Cardiac fibroblast (primary cell): ENCODE results near the gene LHFPL3.

Experiments
- DNase-seq, 2 donors: peaks; one replicate each; pipeline versions ENCODE4 v3.0.0 to v3.0.0-alpha.2; 2010; ENCODE audit warnings: low read depth in 2 of 2
- H3K4me3 ChIP-seq, 2 donors: replicated peaks in 1 of 2; 1 replicate in 1 of 2; 2 replicates in 1 of 2; pipeline ENCODE4 v1.5.1; 2011; ENCODE audit warnings: low read depth in 2 of 2, low read length in 2 of 2, mild to moderate bottlenecking in 2 of 2, moderate library complexity in 1 of 2
- TF ChIP-seq, protein P1 (sequence below): IDR thresholded peaks from one replicate; pipeline ENCODE4 v1.5.1; 2011; ENCODE audit warnings: low read depth, mild to moderate bottlenecking, low read length, inconsistent platforms

The LHFPL3 gene

DNA sequence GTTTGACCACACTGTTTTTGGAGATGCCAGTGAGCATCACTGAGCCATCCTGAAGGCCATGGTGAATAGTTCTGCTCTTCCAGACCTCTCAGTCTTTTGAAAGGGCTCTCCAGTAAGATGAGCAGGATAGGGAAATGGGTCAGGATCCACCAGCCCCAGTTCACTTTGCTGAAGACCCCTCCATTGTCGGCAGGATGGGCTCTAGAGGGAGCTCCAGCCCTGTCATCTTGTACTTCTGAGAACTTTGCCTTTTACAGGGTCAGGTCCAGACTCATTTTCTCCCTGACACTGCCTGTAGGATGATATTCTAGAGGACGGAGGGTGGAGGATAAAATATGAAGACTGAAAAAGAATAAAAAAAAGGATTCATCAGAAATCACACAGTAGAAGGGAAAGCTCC is 13.1 kb downstream of the LHFPL3 start:
- TF ChIP-seq, protein P1, sequence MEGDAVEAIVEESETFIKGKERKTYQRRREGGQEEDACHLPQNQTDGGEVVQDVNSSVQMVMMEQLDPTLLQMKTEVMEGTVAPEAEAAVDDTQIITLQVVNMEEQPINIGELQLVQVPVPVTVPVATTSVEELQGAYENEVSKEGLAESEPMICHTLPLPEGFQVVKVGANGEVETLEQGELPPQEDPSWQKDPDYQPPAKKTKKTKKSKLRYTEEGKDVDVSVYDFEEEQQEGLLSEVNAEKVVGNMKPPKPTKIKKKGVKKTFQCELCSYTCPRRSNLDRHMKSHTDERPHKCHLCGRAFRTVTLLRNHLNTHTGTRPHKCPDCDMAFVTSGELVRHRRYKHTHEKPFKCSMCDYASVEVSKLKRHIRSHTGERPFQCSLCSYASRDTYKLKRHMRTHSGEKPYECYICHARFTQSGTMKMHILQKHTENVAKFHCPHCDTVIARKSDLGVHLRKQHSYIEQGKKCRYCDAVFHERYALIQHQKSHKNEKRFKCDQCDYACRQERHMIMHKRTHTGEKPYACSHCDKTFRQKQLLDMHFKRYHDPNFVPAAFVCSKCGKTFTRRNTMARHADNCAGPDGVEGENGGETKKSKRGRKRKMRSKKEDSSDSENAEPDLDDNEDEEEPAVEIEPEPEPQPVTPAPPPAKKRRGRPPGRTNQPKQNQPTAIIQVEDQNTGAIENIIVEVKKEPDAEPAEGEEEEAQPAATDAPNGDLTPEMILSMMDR, result no peak
- DNase-seq, result no peak
- H3K4me3 ChIP-seq, result no peak overlapping the region

DNA sequence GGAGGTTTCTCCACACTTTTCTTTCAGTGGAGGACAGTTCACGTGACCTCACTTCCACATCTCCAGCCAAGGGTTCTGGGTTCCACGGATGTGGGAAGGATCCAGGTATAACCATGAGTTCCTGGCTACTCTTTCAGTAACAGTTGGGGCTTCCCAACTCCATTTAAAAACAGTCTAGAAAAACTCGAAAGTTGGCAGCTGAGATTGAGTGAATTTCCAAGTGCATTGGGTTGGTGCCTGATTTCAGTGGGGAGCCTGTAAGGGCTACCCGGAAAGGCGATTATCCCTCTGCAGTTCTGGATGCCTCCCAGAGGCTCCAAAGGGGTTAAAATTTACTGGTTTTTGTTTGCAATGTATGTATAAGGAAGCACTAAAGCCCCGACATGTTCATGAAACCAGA is 24.3 kb downstream of the LHFPL3 start:
- TF ChIP-seq, protein P1, result no peak
- no peak overlapping the region for H3K4me3 ChIP-seq
- no peak for DNase-seq

DNA sequence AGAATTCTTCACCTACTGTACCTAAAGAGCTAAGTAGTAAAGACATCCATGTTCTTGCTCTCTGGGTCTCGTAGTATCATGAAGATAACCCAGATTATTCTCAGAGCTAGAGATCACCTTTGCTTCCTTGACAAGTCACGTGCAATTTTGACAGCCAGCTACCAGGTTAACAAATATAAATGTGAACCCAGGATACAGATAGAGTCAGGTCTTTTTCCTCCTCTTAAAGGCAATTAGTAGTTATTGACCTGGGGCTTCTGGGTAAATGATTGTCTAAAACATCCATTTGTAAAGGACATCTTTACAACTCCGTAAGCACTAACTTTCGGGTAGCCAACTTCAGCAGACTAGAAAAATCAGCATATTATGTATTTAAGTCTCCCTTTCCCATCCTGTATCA is 28.8 kb downstream of the LHFPL3 start:
- H3K4me3 ChIP-seq, result no peak overlapping the region
- DNase-seq, result no peak
- TF ChIP-seq, protein P1, result no peak

DNA sequence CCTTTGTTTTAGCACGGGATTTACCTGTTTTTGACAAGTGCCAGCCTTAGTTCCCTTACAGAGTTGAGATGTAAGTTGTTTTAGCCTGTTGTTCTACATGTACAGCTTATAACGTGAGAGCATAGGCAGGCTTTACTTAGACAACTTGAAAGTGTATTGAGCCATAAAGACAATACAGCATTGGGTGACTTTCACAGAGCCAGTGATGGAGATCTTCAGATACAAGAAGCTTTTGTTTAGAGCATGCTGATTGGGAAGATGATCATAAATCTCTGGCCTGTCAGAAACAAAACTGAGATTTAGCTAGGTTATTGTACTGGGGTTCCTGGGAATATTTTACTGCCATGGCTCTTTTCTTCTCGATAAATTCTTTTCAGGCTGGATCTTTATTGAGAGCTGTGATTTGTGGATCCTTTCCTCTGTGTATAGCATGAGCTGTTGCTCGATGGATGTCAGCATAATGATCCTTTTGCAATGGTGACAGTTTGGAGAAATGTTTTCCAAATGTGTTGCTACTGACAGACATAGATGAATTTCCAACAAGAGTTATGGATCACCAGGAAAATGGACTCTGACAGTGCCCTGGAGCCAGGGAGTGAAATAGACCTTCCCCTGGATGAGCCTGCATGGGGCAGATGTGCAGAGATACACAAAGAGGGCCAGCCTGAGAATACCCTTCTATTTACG is 30.2 kb downstream of the LHFPL3 start:
- TF ChIP-seq, protein P1, result no peak

DNA sequence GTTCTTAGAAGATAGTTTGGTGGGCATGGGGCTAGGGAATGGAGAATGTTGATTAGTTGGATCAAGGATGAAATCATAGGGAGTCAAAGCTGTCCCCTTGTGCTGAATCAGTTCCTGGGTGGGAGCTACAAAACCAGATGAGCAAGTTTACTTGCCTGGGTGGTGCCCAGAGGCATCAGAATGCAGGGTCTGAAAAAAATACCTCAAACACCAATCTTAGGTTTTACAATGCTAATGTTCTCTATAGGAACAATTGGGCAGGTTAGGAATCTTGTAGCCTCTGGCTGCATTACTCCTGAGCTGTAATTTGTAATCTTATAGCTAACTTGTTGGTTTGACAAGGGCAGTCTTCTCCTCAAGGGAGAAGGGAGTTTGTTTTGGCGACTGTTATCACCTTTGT is 34.4 kb downstream of the LHFPL3 start:
- TF ChIP-seq, protein P1, result no peak
- no peak for DNase-seq
- no peak overlapping the region for H3K4me3 ChIP-seq

More for the DNA sequence above, 30.2 kb downstream of the LHFPL3 start:
- DNase-seq, result no peak
- no peak overlapping the region for H3K4me3 ChIP-seq

DNA sequence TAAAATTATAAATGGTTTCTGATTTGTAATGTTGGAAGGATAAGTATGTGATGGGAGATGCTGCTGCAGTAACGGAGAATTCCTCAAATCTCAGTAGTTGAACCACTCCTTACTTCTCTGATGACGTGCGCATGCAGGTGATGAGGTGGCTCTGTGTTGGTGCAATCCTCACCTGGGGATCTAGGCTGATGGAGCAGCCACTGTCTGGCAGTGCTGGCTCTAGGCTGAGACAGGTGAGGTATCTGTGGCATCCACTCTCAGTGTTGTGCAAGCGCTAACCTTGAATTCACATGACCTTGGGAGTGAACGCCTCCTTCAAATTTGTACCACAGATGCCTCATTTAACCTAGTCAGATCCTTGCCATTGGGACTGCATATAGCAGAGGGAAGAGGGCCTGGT is 35.0 kb downstream of the LHFPL3 start:
- TF ChIP-seq, protein P1, result no peak
- H3K4me3 ChIP-seq, result no peak overlapping the region
- DNase-seq, result no peak

DNA sequence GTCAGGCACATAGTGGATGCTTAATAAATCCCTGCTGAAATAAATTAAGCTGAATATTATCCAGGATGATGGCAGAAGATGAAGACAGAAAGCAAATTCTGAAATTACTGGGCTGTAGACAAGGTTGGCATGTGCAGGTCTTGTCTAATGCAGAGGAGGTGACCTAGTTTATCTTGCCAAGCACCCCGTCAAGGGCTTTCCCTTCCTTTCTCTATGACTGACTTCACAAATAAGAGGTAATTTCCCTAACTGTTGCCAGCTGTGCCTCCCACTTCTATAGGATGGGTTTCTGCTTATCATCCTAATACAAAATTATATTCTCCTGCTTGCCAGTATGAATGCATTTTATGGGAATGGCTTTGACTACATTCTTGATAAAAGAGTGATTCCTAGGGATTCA is 38.0 kb downstream of the LHFPL3 start:
- TF ChIP-seq, protein P1, result no peak
- no peak for DNase-seq
- no peak overlapping the region for H3K4me3 ChIP-seq
